Keratinocyte (primary cell): ENCODE data around the gene PDZD2.

Source experiments
- EZH2 ChIP-seq: IDR thresholded peaks from one replicate; pipeline ENCODE4 v1.6.1; 2012; ENCODE audit warnings: inconsistent platforms, mild to moderate bottlenecking, low read length, moderate library complexity
- TF ChIP-seq, protein P1 (sequence below), 3 experiments: IDR thresholded peaks in 1 of 3; conservative IDR thresholded peaks in 1 of 3; optimal IDR thresholded peaks in 1 of 3; 2 replicates in 2 of 3; 3 replicates in 1 of 3; pipeline versions ENCODE3 to v1.5.1; 2011; ENCODE audit warnings: low read length in 3 of 3, mild to moderate bottlenecking in 3 of 3, moderate library complexity in 2 of 3, control low read depth in 1 of 3, inconsistent platforms in 1 of 3; ENCODE audit not compliant: insufficient read depth in 2 of 3; ENCODE audit errors: extremely low read depth in 1 of 3

DNA sequence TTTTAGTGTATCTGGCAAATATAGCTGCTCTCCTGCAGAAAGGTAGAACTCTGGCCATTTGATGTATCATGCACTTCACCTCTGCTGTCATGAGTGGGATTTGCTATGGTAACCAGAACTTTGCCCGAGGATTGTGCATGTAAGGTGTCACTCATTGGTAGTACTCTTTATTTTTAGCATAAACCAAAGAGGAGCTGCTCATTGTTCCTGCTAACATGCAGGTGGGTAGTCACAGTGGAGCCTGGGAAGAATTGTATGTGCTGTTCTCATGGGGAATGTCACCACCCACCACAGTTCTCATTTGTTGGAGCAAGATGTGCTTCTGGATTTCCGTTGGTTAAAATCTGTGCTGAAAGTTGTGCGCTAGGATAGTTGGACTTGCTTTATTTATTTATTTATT is 12.3 kb downstream of the PDZD2 start:
- TF ChIP-seq EZH2 = no peak
- TF ChIP-seq, protein P1, sequence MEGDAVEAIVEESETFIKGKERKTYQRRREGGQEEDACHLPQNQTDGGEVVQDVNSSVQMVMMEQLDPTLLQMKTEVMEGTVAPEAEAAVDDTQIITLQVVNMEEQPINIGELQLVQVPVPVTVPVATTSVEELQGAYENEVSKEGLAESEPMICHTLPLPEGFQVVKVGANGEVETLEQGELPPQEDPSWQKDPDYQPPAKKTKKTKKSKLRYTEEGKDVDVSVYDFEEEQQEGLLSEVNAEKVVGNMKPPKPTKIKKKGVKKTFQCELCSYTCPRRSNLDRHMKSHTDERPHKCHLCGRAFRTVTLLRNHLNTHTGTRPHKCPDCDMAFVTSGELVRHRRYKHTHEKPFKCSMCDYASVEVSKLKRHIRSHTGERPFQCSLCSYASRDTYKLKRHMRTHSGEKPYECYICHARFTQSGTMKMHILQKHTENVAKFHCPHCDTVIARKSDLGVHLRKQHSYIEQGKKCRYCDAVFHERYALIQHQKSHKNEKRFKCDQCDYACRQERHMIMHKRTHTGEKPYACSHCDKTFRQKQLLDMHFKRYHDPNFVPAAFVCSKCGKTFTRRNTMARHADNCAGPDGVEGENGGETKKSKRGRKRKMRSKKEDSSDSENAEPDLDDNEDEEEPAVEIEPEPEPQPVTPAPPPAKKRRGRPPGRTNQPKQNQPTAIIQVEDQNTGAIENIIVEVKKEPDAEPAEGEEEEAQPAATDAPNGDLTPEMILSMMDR (optimal IDR thresholded peaks at IDR 0.05 in 1 of 3, IDR thresholded peaks at IDR 0.05 in 1 of 3, conservative IDR thresholded peaks at IDR 0.05 in 1 of 3; ENCODE audit: extremely low read depth in 1 of 3, insufficient read depth in 2 of 3, low read length in 3 of 3) = no peak
